Hepatocyte (in vitro differentiated cells): ENCODE measurements around the gene FAM181A.
A peak's percentile ranks its signal among the peaks of the same experiment; 100 is the strongest.

ENCODE experiments used
- EZH2 ChIP-seq: fragments of 200-600 bp; sonication (generic); IDR thresholded peaks from 2 replicates; pipeline ENCODE4 v1.6.1; 2016; ENCODE audit warnings: antibody characterized with exemption, mild to moderate bottlenecking, borderline replicate concordance
- EZH2phosphoT487 ChIP-seq: fragments of 200-600 bp; sonication (generic); IDR thresholded peaks from one replicate; pipeline ENCODE4 v1.6.1; 2018; ENCODE audit warnings: antibody characterized with exemption, mild to moderate bottlenecking, low read depth, moderate library complexity; ENCODE audit not compliant: unreplicated experiment, severe bottlenecking
- TF ChIP-seq, protein P1 (sequence below): fragments of 200-600 bp; sonication (generic); IDR thresholded peaks from 2 replicates; pipeline ENCODE4 v1.5.1; 2016; ENCODE audit warnings: antibody characterized with exemption, mild to moderate bottlenecking; ENCODE audit not compliant: poor library complexity

DNA sequence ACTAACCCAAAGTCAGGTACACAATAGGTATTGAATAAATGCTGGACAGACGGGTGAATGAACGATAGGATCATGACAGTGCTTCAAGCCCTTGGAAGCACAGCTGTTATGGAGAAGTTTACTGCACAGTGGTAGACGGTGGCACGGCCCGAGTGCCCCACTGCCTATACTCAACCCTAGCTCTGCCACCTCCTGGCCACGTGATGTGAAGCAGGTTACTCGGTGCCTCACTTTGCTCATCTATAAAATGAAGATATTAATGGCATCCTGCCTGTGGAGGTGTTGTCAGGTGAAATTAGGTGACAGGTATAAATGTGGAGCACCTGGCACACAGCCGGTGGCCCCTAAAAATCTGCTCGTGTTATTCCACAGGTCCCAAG lies 43.4 kb downstream of the FAM181A start:
- TF ChIP-seq, protein P1, sequence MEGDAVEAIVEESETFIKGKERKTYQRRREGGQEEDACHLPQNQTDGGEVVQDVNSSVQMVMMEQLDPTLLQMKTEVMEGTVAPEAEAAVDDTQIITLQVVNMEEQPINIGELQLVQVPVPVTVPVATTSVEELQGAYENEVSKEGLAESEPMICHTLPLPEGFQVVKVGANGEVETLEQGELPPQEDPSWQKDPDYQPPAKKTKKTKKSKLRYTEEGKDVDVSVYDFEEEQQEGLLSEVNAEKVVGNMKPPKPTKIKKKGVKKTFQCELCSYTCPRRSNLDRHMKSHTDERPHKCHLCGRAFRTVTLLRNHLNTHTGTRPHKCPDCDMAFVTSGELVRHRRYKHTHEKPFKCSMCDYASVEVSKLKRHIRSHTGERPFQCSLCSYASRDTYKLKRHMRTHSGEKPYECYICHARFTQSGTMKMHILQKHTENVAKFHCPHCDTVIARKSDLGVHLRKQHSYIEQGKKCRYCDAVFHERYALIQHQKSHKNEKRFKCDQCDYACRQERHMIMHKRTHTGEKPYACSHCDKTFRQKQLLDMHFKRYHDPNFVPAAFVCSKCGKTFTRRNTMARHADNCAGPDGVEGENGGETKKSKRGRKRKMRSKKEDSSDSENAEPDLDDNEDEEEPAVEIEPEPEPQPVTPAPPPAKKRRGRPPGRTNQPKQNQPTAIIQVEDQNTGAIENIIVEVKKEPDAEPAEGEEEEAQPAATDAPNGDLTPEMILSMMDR, result peak; percentile 35
- TF ChIP-seq EZH2 (no peak), EZH2phosphoT487 (no peak)
